Progenitor cell of endocrine pancreas (in vitro differentiated cells): Measurements from ENCODE around the gene PXK. TPM values are rescaled to one million over a fixed set of nuclear protein-coding genes. Genes with fewer than 3 reads are reported as not detected.

Experiments
- DNase-seq: peaks from one replicate; pipeline ENCODE4 v3.0.0; 2021; ENCODE audit warnings: low spot score; ENCODE audit not compliant: unreplicated experiment
- H3K27ac Mint-ChIP-seq: 2 replicates; pipeline ENCODE4 v1.8.0; 2021; ENCODE audit warnings: mild to moderate bottlenecking, moderate library complexity, mixed read lengths
- H3K27me3 Mint-ChIP-seq: 2 replicates; pipeline ENCODE4 v1.8.0; 2021; ENCODE audit warnings: mixed read lengths
- H3K36me3 Mint-ChIP-seq: 2 replicates; pipeline ENCODE4 v1.8.0; 2022; ENCODE audit warnings: mixed read lengths; ENCODE audit not compliant: insufficient read depth
- H3K4me1 Mint-ChIP-seq: 2 replicates; pipeline ENCODE4 v1.8.0; 2021; ENCODE audit warnings: low read depth, mixed read lengths
- H3K4me3 Mint-ChIP-seq: 2 replicates; pipeline ENCODE4 v1.8.0; 2021; ENCODE audit warnings: low read depth, mild to moderate bottlenecking, moderate library complexity, mixed read lengths
- H3K9me3 Mint-ChIP-seq: 2 replicates; pipeline ENCODE4 v1.8.0; 2021; ENCODE audit warnings: low read depth, mixed read lengths
- total RNA-seq: library from RNA; stranded (reverse); gene quantifications from 2 replicates; pipeline ENCODE4 v1.2.1, GENCODE V29; 2021
- TF ChIP-seq, protein P1 (sequence below): fragments of 200-600 bp; sonication (generic); IDR thresholded peaks from one replicate; pipeline ENCODE4 v1.5.0; 2021; ENCODE audit warnings: antibody characterized with exemption, mild to moderate bottlenecking; ENCODE audit not compliant: unreplicated experiment

PXK gene
- total RNA-seq, 1 donor from 2014 or later = 12.5 TPM

DNA sequence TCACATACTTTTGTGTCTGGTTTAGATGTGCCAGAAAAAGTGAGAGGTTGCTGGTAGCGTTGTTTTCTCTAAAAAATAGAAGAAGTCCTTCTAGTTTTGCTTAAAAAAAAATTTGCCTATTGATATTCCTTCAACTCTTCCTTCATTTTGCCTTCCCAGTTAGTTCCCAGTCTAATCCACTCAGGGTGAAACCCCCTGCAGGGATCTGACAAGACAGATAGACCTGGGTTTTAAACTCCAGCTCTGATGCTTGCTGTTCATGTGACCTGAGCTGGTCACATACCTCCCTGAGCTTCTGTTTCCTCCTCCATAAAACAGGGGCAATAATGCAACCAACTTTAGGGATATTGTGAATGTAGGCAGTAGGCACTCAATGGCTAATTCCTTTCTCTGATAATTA lies 140.6 kb downstream of the PXK start:
- H3K9me3 Mint-ChIP-seq = no peaks in the 10 kb centered on the region
- no peaks in the 10 kb centered on the region for H3K27me3 Mint-ChIP-seq
- no peak overlapping the region for H3K4me3 Mint-ChIP-seq
- H3K36me3 Mint-ChIP-seq = no peaks in the 10 kb centered on the region
- DNase-seq = no peak
- peaks cover 20% of the 10 kb centered on the region for H3K4me1 Mint-ChIP-seq
- peak overlapping the region; percentile 39 for H3K27ac Mint-ChIP-seq
- TF ChIP-seq, protein P1, sequence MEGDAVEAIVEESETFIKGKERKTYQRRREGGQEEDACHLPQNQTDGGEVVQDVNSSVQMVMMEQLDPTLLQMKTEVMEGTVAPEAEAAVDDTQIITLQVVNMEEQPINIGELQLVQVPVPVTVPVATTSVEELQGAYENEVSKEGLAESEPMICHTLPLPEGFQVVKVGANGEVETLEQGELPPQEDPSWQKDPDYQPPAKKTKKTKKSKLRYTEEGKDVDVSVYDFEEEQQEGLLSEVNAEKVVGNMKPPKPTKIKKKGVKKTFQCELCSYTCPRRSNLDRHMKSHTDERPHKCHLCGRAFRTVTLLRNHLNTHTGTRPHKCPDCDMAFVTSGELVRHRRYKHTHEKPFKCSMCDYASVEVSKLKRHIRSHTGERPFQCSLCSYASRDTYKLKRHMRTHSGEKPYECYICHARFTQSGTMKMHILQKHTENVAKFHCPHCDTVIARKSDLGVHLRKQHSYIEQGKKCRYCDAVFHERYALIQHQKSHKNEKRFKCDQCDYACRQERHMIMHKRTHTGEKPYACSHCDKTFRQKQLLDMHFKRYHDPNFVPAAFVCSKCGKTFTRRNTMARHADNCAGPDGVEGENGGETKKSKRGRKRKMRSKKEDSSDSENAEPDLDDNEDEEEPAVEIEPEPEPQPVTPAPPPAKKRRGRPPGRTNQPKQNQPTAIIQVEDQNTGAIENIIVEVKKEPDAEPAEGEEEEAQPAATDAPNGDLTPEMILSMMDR = no peak

DNA sequence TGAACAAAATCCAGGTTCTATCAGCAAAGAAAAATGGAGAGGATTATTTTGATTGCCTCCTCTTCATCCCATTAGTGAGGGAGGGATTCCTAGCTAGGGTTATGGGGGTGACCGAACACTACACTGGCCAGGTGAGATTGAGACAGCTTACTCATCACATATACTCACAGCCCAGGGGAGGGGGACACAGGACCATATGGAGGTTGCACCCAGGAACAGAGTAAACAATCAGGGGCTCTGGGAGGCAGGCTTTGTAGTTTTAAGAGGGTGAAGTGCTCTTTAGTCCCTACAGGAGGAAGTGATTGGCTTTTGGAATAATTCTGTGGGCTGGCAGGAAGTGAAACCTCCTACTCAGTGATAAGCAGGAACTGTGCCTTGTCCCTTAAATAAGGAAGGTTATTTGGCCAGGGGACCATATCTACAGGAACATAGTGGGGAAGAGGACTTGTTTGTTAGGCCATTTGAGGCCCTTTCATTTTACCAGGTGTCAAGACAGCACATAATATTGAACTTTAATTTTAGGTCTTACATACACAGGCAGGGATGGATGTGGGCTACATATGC lies 141.7 kb downstream of the PXK start:
- no peak for DNase-seq
- TF ChIP-seq, protein P1 = no peak
- Mint-ChIP-seq H3K27me3 (no peaks in the 10 kb centered on the region), H3K4me1 (peaks cover 20% of the 10 kb centered on the region), H3K36me3 (peaks cover 1% of the 10 kb centered on the region), H3K27ac (peak overlapping the region; percentile 8), H3K9me3 (peaks cover 6% of the 10 kb centered on the region), H3K4me3 (no peak overlapping the region)

DNA sequence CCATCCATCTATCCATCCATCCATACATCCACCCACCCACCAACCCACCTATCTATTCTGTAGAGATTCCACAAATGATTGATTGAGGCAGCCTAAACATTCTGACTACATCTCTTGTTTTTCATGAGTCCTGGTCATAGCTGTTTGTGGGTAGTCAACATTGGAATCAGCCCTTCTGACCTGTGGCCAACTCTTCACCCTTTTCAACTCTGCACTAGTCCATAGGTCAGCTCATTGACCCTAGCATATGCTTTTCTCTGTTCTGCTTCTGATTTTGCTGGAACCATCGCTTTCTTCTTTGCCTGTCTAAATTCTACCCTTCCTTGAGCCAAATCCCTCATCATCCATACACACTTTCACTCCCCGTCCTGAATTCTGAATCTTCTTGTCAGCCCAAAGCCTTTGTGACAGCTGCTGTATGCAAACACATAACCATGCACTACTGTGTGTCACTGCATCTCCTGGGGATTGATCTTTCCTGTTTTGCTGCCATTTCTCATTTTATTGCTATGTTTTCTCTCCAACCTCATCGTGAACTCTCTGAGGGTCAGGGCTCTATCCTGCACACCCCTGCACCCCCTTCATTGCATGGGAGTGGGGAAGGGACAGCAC lies 142.4 kb downstream of the PXK start:
- no peak overlapping the region for H3K4me3 Mint-ChIP-seq
- no peak overlapping the region for H3K27ac Mint-ChIP-seq
- peaks cover 1% of the 10 kb centered on the region for H3K36me3 Mint-ChIP-seq
- TF ChIP-seq, protein P1 = no peak
- H3K9me3 Mint-ChIP-seq = peaks cover 8% of the 10 kb centered on the region
- no peaks in the 10 kb centered on the region for H3K27me3 Mint-ChIP-seq
- peaks cover 19% of the 10 kb centered on the region for H3K4me1 Mint-ChIP-seq
- DNase-seq = no peak

Other genes starting within 250 kb of the PXK start
- not detected in 2 replicates for gene DNASE1L3, start 121.9 kb upstream of the PXK start, total RNA-seq
- gene ABHD6, start 95.1 kb upstream of the PXK start, total RNA-seq = 5.9 and 6.1 TPM in 2 replicates
- gene RPP14, start 26.6 kb upstream of the PXK start, total RNA-seq = 22.9 and 26.0 TPM in 2 replicates
- 10.2 and 10.7 TPM in 2 replicates for gene HTD2, start 26.4 kb upstream of the PXK start, total RNA-seq
- 73.4 and 76.4 TPM in 2 replicates for gene PDHB, start 100.9 kb downstream of the PXK start, total RNA-seq
- gene KCTD6, start 159.2 kb downstream of the PXK start, total RNA-seq = 14.8 TPM in 2 replicates
- gene ACOX2, start 204.3 kb downstream of the PXK start, total RNA-seq = 11.7 and 12.8 TPM in 2 replicates
- 0.09 TPM in 1 of 2 replicates, not detected in the other for gene FAM107A, start 244.5 kb downstream of the PXK start, total RNA-seq